Measurements from ENCODE around the gene E2F3. TPM values are rescaled to one million over a fixed set of nuclear protein-coding genes. Genes with fewer than 3 reads are reported as not detected.

Gene E2F3
- total RNA-seq, 2 donors from 2014 or later = 6.0 to 6.4 TPM

DNA sequence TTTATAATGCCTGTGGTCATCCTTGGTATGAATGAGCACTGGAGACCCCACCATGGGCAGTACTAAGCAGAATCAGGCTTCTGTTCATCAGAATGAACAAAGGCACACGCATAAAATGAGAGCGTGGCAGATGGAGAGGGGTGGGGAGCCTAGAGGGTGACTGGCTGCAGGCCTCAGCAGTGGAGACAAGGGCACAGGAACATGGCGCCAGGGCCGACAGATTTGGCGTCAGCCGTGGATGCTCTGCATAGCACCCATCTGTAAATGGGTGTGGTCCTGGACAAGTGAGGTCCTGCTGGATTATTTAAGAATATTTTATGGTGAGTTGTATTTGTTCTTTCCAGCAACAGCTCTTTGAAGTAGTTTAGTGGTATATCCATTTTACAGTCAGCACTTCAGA is 33.1 kb downstream of the E2F3 start:
- Histone ChIP-seq H3K27ac (no peak overlapping the region), H3K36me3 (no peaks in the 10 kb centered on the region), H3K27me3 (no peaks in the 10 kb centered on the region), H3K4me1 (no peaks in the 10 kb centered on the region), H3K9me3 (no peaks in the 10 kb centered on the region), H3K4me3 (no peak overlapping the region)
- no peak for TF ChIP-seq CTCF (IDR thresholded peaks at IDR 0.05)
- no peak for DNase-seq (ENCODE audit: low spot score)

DNA sequence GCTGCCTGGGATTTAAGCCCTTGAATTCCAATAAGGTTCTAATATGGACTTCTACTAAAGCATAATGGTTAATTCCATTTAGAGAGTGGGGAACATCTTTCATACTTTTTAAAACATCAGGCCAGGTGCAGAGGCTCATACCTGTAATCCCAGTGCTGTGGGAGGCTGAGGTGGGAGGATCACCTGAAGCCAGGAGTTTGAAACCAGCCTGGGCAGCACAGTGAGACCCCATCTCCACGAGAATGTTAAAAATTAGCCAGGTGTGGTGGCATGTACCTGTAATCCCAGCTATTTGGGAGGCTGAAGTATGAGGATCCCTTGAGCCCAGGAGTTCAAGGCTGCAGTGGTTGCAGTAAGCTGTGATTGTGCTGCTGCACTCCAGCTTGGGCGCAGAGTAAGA is 35.0 kb downstream of the E2F3 start:
- DNase-seq (ENCODE audit: low spot score) = no peak
- H3K4me1 ChIP-seq = peaks cover 0 to 3% of the 10 kb centered on the region in 2 donors
- no peaks in the 10 kb centered on the region for H3K9me3 ChIP-seq
- H3K4me3 ChIP-seq = no peak overlapping the region
- no peak for TF ChIP-seq CTCF (IDR thresholded peaks at IDR 0.05)
- no peak overlapping the region for H3K27ac ChIP-seq
- H3K36me3 ChIP-seq = no peaks in the 10 kb centered on the region
- no peaks in the 10 kb centered on the region for H3K27me3 ChIP-seq

DNA sequence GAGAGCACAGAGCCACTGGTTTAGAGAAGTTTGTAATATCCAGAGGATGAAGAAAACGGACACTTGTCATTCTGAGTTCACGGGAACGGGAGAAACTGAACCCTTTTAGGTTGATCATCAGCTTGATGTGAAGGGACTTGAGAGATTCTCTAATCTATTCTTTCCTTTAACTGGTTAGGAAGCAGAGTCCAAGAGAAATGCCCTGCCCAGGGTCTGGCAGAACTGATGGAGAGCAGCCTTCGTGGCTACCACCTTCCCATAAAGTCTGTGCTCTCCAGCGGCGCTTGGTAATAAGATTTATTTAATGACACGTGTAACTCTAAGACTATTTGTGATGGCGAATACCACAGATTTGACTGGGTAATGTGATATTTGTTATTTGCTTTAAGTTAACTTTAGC is 36.0 kb downstream of the E2F3 start:
- no peak for TF ChIP-seq CTCF (IDR thresholded peaks at IDR 0.05)
- DNase-seq (ENCODE audit: low spot score) = no peak
- H3K9me3 ChIP-seq = no peaks in the 10 kb centered on the region
- H3K27ac ChIP-seq = no peak overlapping the region
- H3K27me3 ChIP-seq = no peaks in the 10 kb centered on the region
- H3K36me3 ChIP-seq = no peaks in the 10 kb centered on the region
- H3K4me3 ChIP-seq = no peak overlapping the region
- H3K4me1 ChIP-seq = peaks cover 0 to 3% of the 10 kb centered on the region in 2 donors

GRCh38 chr6:20438462-20439070 is 36.9 kb downstream of the E2F3 start:
- no peaks in the 10 kb centered on the region for H3K36me3 ChIP-seq
- peaks cover 0 to 3% of the 10 kb centered on the region in 2 donors for H3K4me1 ChIP-seq
- TF ChIP-seq CTCF (IDR thresholded peaks at IDR 0.05) = no peak
- H3K27ac ChIP-seq = no peak overlapping the region
- no peaks in the 10 kb centered on the region for H3K27me3 ChIP-seq
- H3K9me3 ChIP-seq = no peaks in the 10 kb centered on the region
- DNase-seq (ENCODE audit: low spot score) = no peak
- H3K4me3 ChIP-seq = no peak overlapping the region

- TF ChIP-seq CTCF (IDR thresholded peaks at IDR 0.05) = no peak
- Histone ChIP-seq H3K4me1 (peaks cover 0 to 3% of the 10 kb centered on the region in 2 donors), H3K27me3 (no peaks in the 10 kb centered on the region), H3K36me3 (no peaks in the 10 kb centered on the region), H3K4me3 (no peak overlapping the region), H3K9me3 (no peaks in the 10 kb centered on the region), H3K27ac (no peak overlapping the region)
- DNase-seq (ENCODE audit: low spot score) = no peak
Observed at GRCh38 chr6:20439558-20439957, 37.9 kb downstream of the E2F3 start.

- no peak overlapping the region for H3K4me3 ChIP-seq
- TF ChIP-seq CTCF (IDR thresholded peaks at IDR 0.05) = no peak
- H3K9me3 ChIP-seq = no peaks in the 10 kb centered on the region
- H3K36me3 ChIP-seq = no peaks in the 10 kb centered on the region
- peaks cover 0 to 3% of the 10 kb centered on the region in 2 donors for H3K4me1 ChIP-seq
- DNase-seq (ENCODE audit: low spot score) = no peak
- no peaks in the 10 kb centered on the region for H3K27me3 ChIP-seq
- H3K27ac ChIP-seq = no peak overlapping the region
Observed at GRCh38 chr6:20440296-20440695, 38.6 kb downstream of the E2F3 start.

Measured in right atrium auricular region (tissue), 2 donors.